Testis (tissue), 2 donors: ENCODE measurements around the gene OR52W1.

ENCODE experiments used
- CTCF ChIP-seq, 3 experiments: fragments of 450-650 bp in 2 of 3; fragments of 200-600 bp in 1 of 3; sonication (generic) in 1 of 3; IDR thresholded peaks; one replicate each; pipeline ENCODE4 v1.5.1; 2016 to 2019; ENCODE audit warnings: antibody characterized with exemption in 3 of 3, mild to moderate bottlenecking in 2 of 3, moderate library complexity in 1 of 3
- POLR2A ChIP-seq: fragments of 450-650 bp; IDR thresholded peaks from one replicate; pipeline ENCODE4 v1.6.1; 2017; ENCODE audit warnings: antibody characterized with exemption, mild to moderate bottlenecking, moderate library complexity

DNA sequence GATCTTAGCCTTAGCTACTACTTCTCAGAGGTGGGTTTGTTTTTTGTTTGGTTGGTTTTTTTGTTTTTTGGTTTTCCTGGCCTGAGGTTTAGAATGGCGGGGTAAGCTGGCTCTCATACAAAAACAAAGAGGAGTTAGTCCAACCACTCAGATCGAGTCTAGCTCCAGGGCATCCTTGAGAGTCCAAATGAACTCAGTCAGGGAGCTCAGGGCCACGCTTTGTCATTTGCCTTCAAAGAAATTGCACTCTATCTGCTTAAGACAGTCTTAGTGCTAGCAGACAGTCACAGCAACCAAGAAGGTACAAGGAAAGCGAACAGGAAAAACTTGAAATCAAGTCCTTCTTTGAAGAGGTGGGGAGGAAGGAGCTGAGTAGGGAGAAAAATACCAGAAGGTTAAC is 17.5 kb downstream of the OR52W1 start:
- TF ChIP-seq CTCF (IDR thresholded peaks at IDR 0.05) = no peak
- no peak for TF ChIP-seq POLR2A
